CD4-positive, alpha-beta T cell treated with Interleukin-21 for 1 hour (primary cell): ENCODE data around the gene FAM3D.

Experiments
- DNase-seq: peaks from one replicate; pipeline ENCODE4 v3.0.0-alpha.2; 2020

FAM3D gene

GRCh38 chr3:58652624-58653023 is 13.9 kb downstream of the FAM3D start:
- no peak for DNase-seq

- no peak for DNase-seq
Observed at GRCh38 chr3:58651276-58651675, 15.3 kb downstream of the FAM3D start.

- DNase-seq = no peak
Observed at GRCh38 chr3:58647381-58648141, 19.0 kb downstream of the FAM3D start.

- no peak for DNase-seq
Observed at GRCh38 chr3:58646503-58646902, 20.1 kb downstream of the FAM3D start.

GRCh38 chr3:58645726-58646125 is 20.8 kb downstream of the FAM3D start:
- DNase-seq = no peak

- DNase-seq = no peak
Observed at GRCh38 chr3:58642846-58643245, 23.7 kb downstream of the FAM3D start.

GRCh38 chr3:58640700-58641372 is 25.7 kb downstream of the FAM3D start:
- peak; percentile 38 for DNase-seq

- no peak for DNase-seq
Observed at GRCh38 chr3:58639842-58640241, 26.7 kb downstream of the FAM3D start.

- DNase-seq = no peak
Observed at GRCh38 chr3:58639001-58639400, 27.6 kb downstream of the FAM3D start.

GRCh38 chr3:58638591-58638990 is 28.0 kb downstream of the FAM3D start:
- no peak for DNase-seq

GRCh38 chr3:58637509-58637908 is 29.1 kb downstream of the FAM3D start:
- no peak for DNase-seq

GRCh38 chr3:58635371-58636285 is 30.9 kb downstream of the FAM3D start:
- no peak for DNase-seq

- DNase-seq = no peak
Observed at GRCh38 chr3:58633157-58633865, 33.3 kb downstream of the FAM3D start.

GRCh38 chr3:58631742-58632141 is 34.8 kb downstream of the FAM3D start:
- DNase-seq = no peak

- DNase-seq = no peak
Observed at GRCh38 chr3:58630710-58631092, 35.9 kb downstream of the FAM3D start.

GRCh38 chr3:58630076-58630709 is 36.4 kb downstream of the FAM3D start:
- peak; percentile 56 for DNase-seq

GRCh38 chr3:58629629-58630028 is 36.9 kb downstream of the FAM3D start:
- DNase-seq = no peak

- no peak for DNase-seq
Observed at GRCh38 chr3:58628823-58629562, 37.6 kb downstream of the FAM3D start.

GRCh38 chr3:58627941-58628340 is 38.6 kb downstream of the FAM3D start:
- DNase-seq = no peak

- DNase-seq = no peak
Observed at GRCh38 chr3:58627570-58627885, 39.0 kb downstream of the FAM3D start.

GRCh38 chr3:58626841-58627569 is 39.6 kb downstream of the FAM3D start:
- DNase-seq = no peak
